Naive thymus-derived CD4-positive, alpha-beta T cell (primary cell): ENCODE measurements around the gene LENG1. TPM values are rescaled to one million over a fixed set of nuclear protein-coding genes. Genes with fewer than 3 reads are reported as not detected.

Experiments used
- ATAC-seq: fragments of 150-1000 bp; cut with Tn5 transposase; 2 replicates; pipeline ENCODE4 v1.10.0; 2021; ENCODE audit warnings: mild to moderate bottlenecking, moderate library complexity
- CTCF ChIA-PET: fragments of 350-600 bp; sonication (Branson Sonifier 250); formaldehyde crosslinking; loops from one replicate; lab custom pipeline; 2021; ENCODE audit warnings: antibody characterized with exemption; lab: Charles Lee
- POLR2A ChIA-PET: fragments of 350-600 bp; sonication (Branson Sonifier 250); formaldehyde crosslinking; loops from one replicate; lab custom pipeline; 2021; ENCODE audit warnings: antibody characterized with exemption, inconsistent platforms; lab: Charles Lee
- DNase-seq, 9 donors: peaks; one replicate each; pipeline versions ENCODE4 v3.0.0 to v3.0.0-alpha.2; 2020 to 2022; ENCODE audit warnings: mixed read lengths in 1 of 9
- H3K27ac ChIP-seq: one replicate; pipeline ENCODE4 v1.7.0; 2013; ENCODE audit warnings: mild to moderate bottlenecking, low read depth, low read length, moderate library complexity
- H3K27me3 ChIP-seq, 2 donors: one replicate each; pipeline ENCODE4 v1.7.0; 2013; ENCODE audit warnings: low read length in 2 of 2, mild to moderate bottlenecking in 2 of 2, moderate library complexity in 2 of 2; ENCODE audit not compliant: control insufficient read depth in 2 of 2, insufficient read depth in 2 of 2
- H3K36me3 ChIP-seq, 3 experiments: 1 replicate in 2 of 3; 2 replicates in 1 of 3; pipeline ENCODE4 v1.7.0; 2013; ENCODE audit warnings: low read length in 3 of 3, mild to moderate bottlenecking in 3 of 3, moderate library complexity in 1 of 3; ENCODE audit not compliant: insufficient read depth in 3 of 3, control insufficient read depth in 2 of 3
- H3K4me1 ChIP-seq, 2 donors: one replicate each; pipeline ENCODE4 v1.7.0; 2013; ENCODE audit warnings: low read length in 2 of 2, mild to moderate bottlenecking in 2 of 2, moderate library complexity in 1 of 2; ENCODE audit not compliant: control insufficient read depth in 2 of 2, insufficient read depth in 2 of 2
- H3K4me3 ChIP-seq: 2 replicates; pipeline ENCODE4 v1.7.0; 2013; ENCODE audit warnings: mild to moderate bottlenecking, low read length
- H3K9me3 ChIP-seq, 3 experiments: 1 replicate in 2 of 3; 2 replicates in 1 of 3; pipeline ENCODE4 v1.7.0; 2013; ENCODE audit warnings: low read length in 3 of 3; ENCODE audit not compliant: control insufficient read depth in 2 of 3
- H3K27ac Mint-ChIP-seq, 9 donors: one replicate each; pipeline ENCODE4 v1.8.0; 2020 to 2022; ENCODE audit warnings: mixed read lengths in 9 of 9, mild to moderate bottlenecking in 8 of 9, moderate library complexity in 5 of 9, inconsistent platforms in 2 of 9
- H3K27me3 Mint-ChIP-seq, 5 donors: one replicate each; pipeline ENCODE4 v1.8.0; 2021 to 2022; ENCODE audit warnings: mixed read lengths in 5 of 5, mild to moderate bottlenecking in 1 of 5
- H3K36me3 Mint-ChIP-seq, 5 donors: one replicate each; pipeline ENCODE4 v1.8.0; 2020 to 2022; ENCODE audit warnings: mixed read lengths in 5 of 5, mild to moderate bottlenecking in 3 of 5, inconsistent platforms in 1 of 5
- H3K4me1 Mint-ChIP-seq, 7 donors: one replicate each; pipeline ENCODE4 v1.8.0; 2020 to 2022; ENCODE audit warnings: mixed read lengths in 7 of 7, mild to moderate bottlenecking in 3 of 7, inconsistent platforms in 1 of 7
- H3K4me3 Mint-ChIP-seq, 10 donors: one replicate each; pipeline ENCODE4 v1.8.0; 2020 to 2022; ENCODE audit warnings: mild to moderate bottlenecking in 10 of 10, mixed read lengths in 10 of 10, moderate library complexity in 6 of 10, inconsistent platforms in 2 of 10
- H3K9me3 Mint-ChIP-seq, 11 donors: one replicate each; pipeline ENCODE4 v1.8.0; 2020 to 2022; ENCODE audit warnings: mixed read lengths in 11 of 11, mild to moderate bottlenecking in 4 of 11, inconsistent platforms in 1 of 11, moderate library complexity in 1 of 11
- intact Hi-C, 2 donors: fragments of 100-400 bp; cut with micrococcal nuclease; formaldehyde crosslinking; loops; one replicate each; pipeline ENCODE4 v1.15.1; 2023
- polyA plus RNA-seq, 2 donors: library from polyadenylated mRNA; unstranded; fragments of 300-500 nt; fragmentation: Illumina TruSeq; gene quantifications; one replicate each; pipeline ENCODE4 v1.2.3, GENCODE V29; 2021
- total RNA-seq, 6 experiments: library from RNA in 5 of 6; stranded (reverse) in 5 of 6; gene quantifications; 1 replicate in 5 of 6; 2 replicates in 1 of 6; pipeline ENCODE4 v1.2.3 and lab custom pipeline; 2021 to 2026

LENG1 gene
- total and polyA plus RNA-seq, 7 experiments from 2014 or later, result 7.1 to 20.4 (median 11.9) TPM

DNA sequence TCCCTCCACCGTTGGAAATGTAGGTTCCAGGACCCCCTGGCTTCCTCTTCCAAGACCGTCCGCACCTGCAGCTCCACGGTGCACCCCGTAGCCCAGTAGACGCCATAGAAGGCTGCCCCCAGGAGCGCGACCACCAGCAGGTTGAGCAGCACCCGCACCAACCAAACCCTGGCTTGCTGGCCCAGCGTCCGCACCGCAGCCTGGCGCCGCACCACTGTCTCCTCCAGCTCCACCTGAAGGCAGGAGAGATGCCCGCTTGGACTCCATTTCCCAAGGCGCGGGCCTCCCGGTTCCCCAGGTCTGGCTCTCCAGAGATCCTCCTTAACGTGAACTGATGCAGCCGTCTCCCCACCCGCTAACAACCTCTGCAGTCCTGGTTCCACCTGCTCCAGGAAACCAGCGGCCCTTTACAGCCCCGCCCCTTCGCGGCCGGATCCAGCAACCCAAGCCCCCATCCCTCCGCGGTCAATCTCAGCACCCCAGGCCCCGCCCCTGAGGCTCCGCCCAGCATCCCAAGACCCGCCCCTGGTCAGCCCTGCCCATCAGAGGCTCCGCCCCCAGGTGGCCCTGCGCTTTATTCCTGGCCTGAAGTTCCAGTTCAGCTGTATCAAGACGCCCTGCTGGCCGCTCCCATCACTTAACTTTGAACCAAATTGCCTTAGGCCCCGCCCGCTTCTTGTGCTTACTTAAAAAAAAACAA lies 5.0 kb upstream of the LENG1 start:
- H3K4me3 Mint-ChIP-seq, result peak overlapping the region; percentile 27 to 95 (median 58)

DNA sequence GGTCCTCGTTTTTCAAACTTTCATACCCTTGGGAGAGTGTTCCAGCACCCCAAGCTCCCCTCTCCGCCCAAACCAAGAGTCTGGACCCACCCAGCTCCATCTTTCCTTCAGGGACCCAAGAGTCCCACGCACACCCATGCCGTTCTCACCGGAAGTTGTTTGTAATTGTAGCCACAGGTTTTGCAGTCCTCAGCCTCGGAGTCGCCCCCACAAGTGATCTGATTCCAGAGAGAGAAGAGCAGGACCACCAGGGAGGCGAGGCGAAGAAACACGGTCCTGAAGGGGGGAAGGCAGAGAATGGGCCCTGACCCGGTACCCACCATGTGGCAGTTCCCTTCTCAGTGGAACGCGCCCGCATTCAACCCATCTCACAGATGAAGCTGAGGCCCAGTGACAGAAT lies 3.4 kb upstream of the LENG1 start:
- peak overlapping the region; percentile 53 for H3K4me3 ChIP-seq
- POLR2A ChIA-PET, result interaction anchor here (0.5 to 1.1 kb wide), 3 partner anchors 26 to 40 kb away, joined by 3 read pairs; partner anchors contain the start of genes MBOAT7 and RPS9
- peaks cover 40 to 71% (median 55%) of the 10 kb centered on the region in 7 donors for H3K4me1 Mint-ChIP-seq

More for the DNA sequence above, 5.0 kb upstream of the LENG1 start:
- peaks cover 17 to 31% of the 10 kb centered on the region in 2 donors for H3K4me1 ChIP-seq
- POLR2A ChIA-PET, result interaction anchor here (0.9 to 1.2 kb wide), 3 partner anchors 25 to 35 kb away, joined by 3 read pairs; partner anchors contain the start of genes MBOAT7 and RPS9
- Mint-ChIP-seq H3K9me3 (peaks cover 0 to 5% (median 0%) of the 10 kb centered on the region in 11 donors), H3K27ac (peak overlapping the region in 2 of 9 donors; percentile 21 to 49), H3K36me3 (peaks cover 0 to 2% (median 0%) of the 10 kb centered on the region in 5 donors), H3K4me1 (peaks cover 29 to 55% (median 45%) of the 10 kb centered on the region in 7 donors), H3K27me3 (no peaks in the 10 kb centered on the region)
- intact Hi-C loops, result loop anchor here in 1 of 2 donors (10.0 kb wide), 1 partner anchor 1490 kb away; the partner anchor contains the start of gene U2AF2
- CTCF ChIA-PET, result interaction anchor here (0.9 kb wide), 1 partner anchor 67 kb away, joined by 3 read pairs; no protein-coding TSS in a partner anchor
- H3K9me3 ChIP-seq, result no peaks in the 10 kb centered on the region
- no peaks in the 10 kb centered on the region for H3K27me3 ChIP-seq
- H3K27ac ChIP-seq, result no peak overlapping the region
- no peak overlapping the region for H3K4me3 ChIP-seq
- DNase-seq (peak in 2 of 9 donors; percentile 50 to 86), ATAC-seq (peak; percentile 16)
- H3K36me3 ChIP-seq, result peaks cover 0 to under 1% (median 0%) of the 10 kb centered on the region in 3 experiments

DNA sequence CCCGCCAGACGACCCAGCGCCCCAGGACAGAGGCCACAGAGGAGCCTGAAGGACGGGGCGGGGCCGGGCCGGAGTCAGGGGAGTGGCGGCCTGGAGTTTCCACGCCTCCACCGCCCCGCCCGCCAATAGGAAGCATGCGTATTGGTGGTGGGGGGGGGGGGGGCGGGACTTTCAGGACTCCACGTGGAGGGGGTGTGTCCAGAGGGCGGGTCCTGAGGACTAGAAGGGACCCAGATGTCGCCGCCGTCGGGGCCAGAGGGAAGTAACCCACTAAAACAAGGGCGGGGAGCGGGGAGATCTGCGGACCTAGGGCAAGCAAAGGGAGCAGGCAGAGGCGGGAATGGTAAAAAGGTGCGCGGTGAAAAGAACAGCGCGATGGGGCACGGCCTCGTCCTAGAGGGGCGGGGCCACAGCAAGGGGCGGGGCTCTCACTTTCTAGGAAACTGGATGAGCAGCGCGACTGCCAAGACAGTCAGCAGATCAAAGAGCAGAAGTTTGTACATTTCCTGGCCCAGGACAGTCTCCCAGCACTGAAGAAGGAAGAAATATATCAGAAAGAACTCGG lies 2.8 kb upstream of the LENG1 start:
- no peak overlapping the region for H3K27ac ChIP-seq
- peaks cover 26 to 40% of the 10 kb centered on the region in 2 donors for H3K4me1 ChIP-seq
- peak; percentile 64 to 84 (median 80) for DNase-seq
- POLR2A ChIA-PET, result interaction anchor here (0.5 to 1.1 kb wide), 3 partner anchors 27 to 40 kb away, joined by 3 read pairs; partner anchors contain the start of genes MBOAT7 and RPS9
- H3K4me3 ChIP-seq, result peak overlapping the region; percentile 53
- Mint-ChIP-seq H3K4me3 (peak overlapping the region; percentile 80 to 98 (median 94)), H3K27ac (peak overlapping the region; percentile 40 to 92 (median 68)), H3K36me3 (peaks cover 0 to 4% (median 0%) of the 10 kb centered on the region in 5 donors), H3K9me3 (peaks cover 0 to 9% (median 0%) of the 10 kb centered on the region in 11 donors), H3K4me1 (peaks cover 40 to 71% (median 55%) of the 10 kb centered on the region in 7 donors), H3K27me3 (no peaks in the 10 kb centered on the region)
- intact Hi-C loops, result loop anchor here in 1 of 2 donors (1.0 to 10.0 kb wide), 3 partner anchors 28 to 1492 kb away; partner anchors contain the start of genes RPS9 and U2AF2
- ATAC-seq, result peak; percentile 37
- peaks cover 0 to 14% (median 6%) of the 10 kb centered on the region in 3 experiments for H3K36me3 ChIP-seq
- H3K27me3 ChIP-seq, result no peaks in the 10 kb centered on the region
- CTCF ChIA-PET, result no interaction called here
- no peaks in the 10 kb centered on the region for H3K9me3 ChIP-seq

More for the DNA sequence above, 3.4 kb upstream of the LENG1 start:
- intact Hi-C loops, result loop anchor here in 1 of 2 donors (1.0 to 10.0 kb wide), 3 partner anchors 27 to 1492 kb away; partner anchors contain the start of genes RPS9 and U2AF2
- peaks cover 0 to 9% (median 0%) of the 10 kb centered on the region in 11 donors for H3K9me3 Mint-ChIP-seq
- H3K27me3 Mint-ChIP-seq, result no peaks in the 10 kb centered on the region
- no peak overlapping the region for H3K27ac ChIP-seq
- H3K36me3 Mint-ChIP-seq, result peaks cover 0 to 4% (median 0%) of the 10 kb centered on the region in 5 donors
- DNase-seq (no peak), ATAC-seq (no peak)
- H3K27ac Mint-ChIP-seq, result peak overlapping the region in 8 of 9 donors; percentile 40 to 88 (median 71)
- peaks cover 26 to 39% of the 10 kb centered on the region in 2 donors for H3K4me1 ChIP-seq
- H3K27me3 ChIP-seq, result no peaks in the 10 kb centered on the region
- peak overlapping the region; percentile 80 to 98 (median 94) for H3K4me3 Mint-ChIP-seq
- CTCF ChIA-PET, result no interaction called here
- peaks cover 0 to 9% (median 4%) of the 10 kb centered on the region in 3 experiments for H3K36me3 ChIP-seq
- no peaks in the 10 kb centered on the region for H3K9me3 ChIP-seq

DNA sequence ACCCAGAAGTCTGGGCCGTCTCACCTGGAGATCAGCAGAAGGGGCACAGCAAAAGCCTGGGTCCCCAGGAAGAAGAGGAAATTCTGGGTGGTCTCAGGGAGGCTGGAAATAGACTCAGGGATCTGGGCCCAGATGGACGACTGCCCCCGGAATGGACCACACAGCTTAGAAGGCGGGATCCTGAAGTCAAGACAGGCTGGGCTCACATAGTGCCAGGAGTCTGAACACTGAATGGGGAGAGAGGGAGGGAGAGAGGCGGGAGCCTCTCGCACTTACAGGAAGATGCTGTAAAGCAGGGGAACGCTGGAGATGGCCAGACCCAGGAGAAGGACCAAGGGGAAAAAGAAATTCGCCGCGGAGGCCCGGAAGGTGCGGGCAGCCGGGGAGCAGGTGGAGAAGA lies 1.3 kb upstream of the LENG1 start:
- ChIA-PET POLR2A (interaction anchor here (0.6 to 11.2 kb wide), 5 partner anchors 14 to 1060 kb away, joined by 3 to 173 read pairs (median 19); partner anchors contain the start of genes CNOT3, MBOAT7, RPS9 and TSEN34), CTCF (no interaction called here)
- intact Hi-C loops, result loop anchor here in 1 of 2 donors (10.0 kb wide), 1 partner anchor 1494 kb away; the partner anchor contains the start of gene U2AF2
- Histone ChIP-seq H3K36me3 (peaks cover 8 to 29% (median 17%) of the 10 kb centered on the region in 3 experiments), H3K27me3 (no peaks in the 10 kb centered on the region), H3K9me3 (no peaks in the 10 kb centered on the region), H3K4me3 (peak overlapping the region; percentile 70), H3K4me1 (peaks cover 26 to 43% of the 10 kb centered on the region in 2 donors), H3K27ac (peak overlapping the region; percentile 83)
- H3K4me1 Mint-ChIP-seq, result peaks cover 46 to 85% (median 66%) of the 10 kb centered on the region in 7 donors
- H3K27ac Mint-ChIP-seq, result peak overlapping the region; percentile 62 to 100 (median 98)
- ATAC-seq (no peak), DNase-seq (no peak)
- peaks cover 0 to 9% (median 0%) of the 10 kb centered on the region in 11 donors for H3K9me3 Mint-ChIP-seq
- H3K36me3 Mint-ChIP-seq, result peaks cover 5 to 9% (median 7%) of the 10 kb centered on the region in 5 donors
- H3K4me3 Mint-ChIP-seq, result peak overlapping the region in 9 of 10 donors; percentile 68 to 100 (median 96)
- H3K27me3 Mint-ChIP-seq, result no peaks in the 10 kb centered on the region

DNA sequence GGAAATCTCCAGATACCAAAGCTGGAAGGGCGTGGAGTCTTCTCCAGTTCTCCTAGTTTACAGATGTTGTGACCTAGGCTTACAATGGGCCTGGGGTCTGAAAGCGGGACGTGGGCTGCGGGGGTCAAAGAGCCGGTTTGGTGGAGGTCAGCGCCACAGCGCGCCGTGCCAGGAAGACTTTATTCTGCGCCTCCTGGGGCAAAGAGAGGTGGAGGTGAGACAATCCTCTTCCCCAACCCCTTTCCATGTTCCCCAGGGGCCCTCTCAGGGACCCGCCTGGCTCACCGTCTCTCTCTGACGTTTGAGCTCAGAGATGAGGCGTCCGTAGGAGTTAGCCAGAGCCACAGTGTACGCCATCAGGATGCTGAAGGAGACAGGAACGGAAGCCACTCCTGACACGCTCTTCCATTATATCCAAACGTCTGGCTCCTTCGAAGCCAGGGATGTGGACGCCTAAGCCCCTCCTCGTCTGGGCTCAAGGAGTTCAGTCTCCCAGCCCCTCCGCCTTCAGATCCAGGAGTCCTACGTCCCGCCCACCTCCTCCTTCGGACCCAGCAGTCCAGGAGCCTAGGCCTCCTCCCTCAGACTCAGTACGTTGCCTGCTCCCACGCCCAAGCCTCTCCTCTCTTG lies 776 bp upstream of the LENG1 start:
- ChIA-PET CTCF (interaction anchor here (1.1 to 2.4 kb wide), 4 partner anchors 23 to 72 kb away, joined by 3 to 7 read pairs (median 4); partner anchors contain the start of genes CNOT3 and MBOAT7), POLR2A (interaction anchor here (0.6 to 11.2 kb wide), 12 partner anchors 10 to 1059 kb away, joined by 3 to 173 read pairs (median 9); partner anchors contain the start of genes CNOT3, MBOAT7, PRPF31 and RPS9)
- H3K36me3 Mint-ChIP-seq, result peaks cover 5 to 10% (median 7%) of the 10 kb centered on the region in 5 donors
- peak in 1 of 9 donors; percentile 13 for DNase-seq
- H3K27ac ChIP-seq, result peak overlapping the region; percentile 83
- H3K9me3 ChIP-seq, result no peaks in the 10 kb centered on the region
- H3K36me3 ChIP-seq, result peaks cover 10 to 35% (median 18%) of the 10 kb centered on the region in 3 experiments
- peak overlapping the region; percentile 70 for H3K4me3 ChIP-seq
- no peaks in the 10 kb centered on the region for H3K27me3 Mint-ChIP-seq
- peak overlapping the region; percentile 91 to 100 (median 98) for H3K4me3 Mint-ChIP-seq
- H3K27ac Mint-ChIP-seq, result peak overlapping the region; percentile 95 to 100 (median 99)
- H3K4me1 Mint-ChIP-seq, result peaks cover 46 to 88% (median 65%) of the 10 kb centered on the region in 7 donors
- H3K27me3 ChIP-seq, result no peaks in the 10 kb centered on the region
- no peak for ATAC-seq
- intact Hi-C loops, result loop anchor here in 1 of 2 donors (10.0 kb wide), 1 partner anchor 1495 kb away; the partner anchor contains the start of gene U2AF2
- H3K9me3 Mint-ChIP-seq, result peaks cover 0 to 9% (median 0%) of the 10 kb centered on the region in 11 donors
- peaks cover 28 to 48% of the 10 kb centered on the region in 2 donors for H3K4me1 ChIP-seq
